Upper lobe of right lung (tissue), 1 donor: ENCODE measurements around the gene HCRT. TPM values are rescaled to one million over a fixed set of nuclear protein-coding genes. Genes with fewer than 3 reads are reported as not detected.
A peak's percentile ranks its signal among the peaks of the same experiment; 100 is the strongest.
"Not testable (repeated sequence)": the region's sequence is repeated elsewhere in the genome, so short reads cannot be mapped to it uniquely, and the experiment has no call there.

Experiments used
- ATAC-seq: fragments of 200-7000 bp; cut with Tn5 transposase; one replicate; pipeline ENCODE4 v1.9.1; 2020; ENCODE audit warnings: mild to moderate bottlenecking, moderate library complexity
- DNase-seq: peaks from one replicate; pipeline ENCODE4 v3.0.0-alpha.2; 2020
- H3K27ac ChIP-seq: fragments of 200-600 bp; one replicate; pipeline ENCODE4 v1.8.0; 2022
- H3K27me3 ChIP-seq: fragments of 200-600 bp; one replicate; pipeline ENCODE4 v1.8.0; 2022; ENCODE audit warnings: mild to moderate bottlenecking
- H3K36me3 ChIP-seq: fragments of 200-600 bp; one replicate; pipeline ENCODE4 v1.8.0; 2022
- H3K4me1 ChIP-seq: fragments of 200-600 bp; one replicate; pipeline ENCODE4 v1.8.0; 2022
- H3K4me3 ChIP-seq: fragments of 200-600 bp; one replicate; pipeline ENCODE4 v1.8.0; 2022; ENCODE audit warnings: mild to moderate bottlenecking
- H3K9me3 ChIP-seq: fragments of 200-600 bp; one replicate; pipeline ENCODE4 v1.8.0; 2022
- intact Hi-C: fragments of 100-400 bp; cut with DNase I; formaldehyde crosslinking; loops from one replicate; pipeline ENCODE4 v1.11.0; 2022
- total RNA-seq: library from RNA; stranded (reverse); fragmentation: NEBNext Ultra II Directional; extraction: Animal tissue kit (Norgen Biotek cat#: 25700); gene quantifications from one replicate; pipeline ENCODE4 v1.2.1, GENCODE V29; 2021
- TF ChIP-seq, protein P1 (sequence below): fragments of 200-600 bp; IDR thresholded peaks from one replicate; pipeline ENCODE4 v1.8.0; 2022; ENCODE audit warnings: antibody characterized with exemption
- donor health status: DM: no; HTN: yes; CAD: no; lungs with severe emphysema.

Gene HCRT
- total RNA-seq, 1 donor from 2014 or later: not detected

DNA sequence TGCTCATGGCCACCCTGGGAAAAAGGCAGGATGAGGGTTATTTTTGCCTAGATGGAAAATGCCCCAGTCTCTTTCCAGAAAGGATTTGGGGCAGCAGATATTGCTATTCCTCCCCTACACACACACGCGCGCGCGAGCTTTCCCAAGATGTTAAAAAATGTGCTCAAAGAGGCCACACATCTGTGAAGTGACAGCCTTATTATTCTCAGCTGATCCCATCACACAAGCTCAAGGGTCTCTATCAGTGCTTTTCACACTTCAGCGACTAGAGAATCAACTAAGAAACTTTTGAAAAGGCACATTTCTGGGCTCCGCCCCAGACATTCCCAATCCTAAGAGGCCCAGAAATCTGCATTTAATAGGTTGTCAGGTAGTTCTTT, 24.7 kb downstream of the HCRT start:
- H3K4me1 ChIP-seq: peaks cover 2% of the 10 kb centered on the region
- intact Hi-C loops: no loop called here
- H3K9me3 ChIP-seq: no peaks in the 10 kb centered on the region
- TF ChIP-seq, protein P1, sequence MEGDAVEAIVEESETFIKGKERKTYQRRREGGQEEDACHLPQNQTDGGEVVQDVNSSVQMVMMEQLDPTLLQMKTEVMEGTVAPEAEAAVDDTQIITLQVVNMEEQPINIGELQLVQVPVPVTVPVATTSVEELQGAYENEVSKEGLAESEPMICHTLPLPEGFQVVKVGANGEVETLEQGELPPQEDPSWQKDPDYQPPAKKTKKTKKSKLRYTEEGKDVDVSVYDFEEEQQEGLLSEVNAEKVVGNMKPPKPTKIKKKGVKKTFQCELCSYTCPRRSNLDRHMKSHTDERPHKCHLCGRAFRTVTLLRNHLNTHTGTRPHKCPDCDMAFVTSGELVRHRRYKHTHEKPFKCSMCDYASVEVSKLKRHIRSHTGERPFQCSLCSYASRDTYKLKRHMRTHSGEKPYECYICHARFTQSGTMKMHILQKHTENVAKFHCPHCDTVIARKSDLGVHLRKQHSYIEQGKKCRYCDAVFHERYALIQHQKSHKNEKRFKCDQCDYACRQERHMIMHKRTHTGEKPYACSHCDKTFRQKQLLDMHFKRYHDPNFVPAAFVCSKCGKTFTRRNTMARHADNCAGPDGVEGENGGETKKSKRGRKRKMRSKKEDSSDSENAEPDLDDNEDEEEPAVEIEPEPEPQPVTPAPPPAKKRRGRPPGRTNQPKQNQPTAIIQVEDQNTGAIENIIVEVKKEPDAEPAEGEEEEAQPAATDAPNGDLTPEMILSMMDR: no peak
- no peaks in the 10 kb centered on the region for H3K36me3 ChIP-seq
- DNase-seq (no peak), ATAC-seq (no peak)
- H3K27ac ChIP-seq: no peak overlapping the region
- no peak overlapping the region for H3K4me3 ChIP-seq
- H3K27me3 ChIP-seq: no peaks in the 10 kb centered on the region

DNA sequence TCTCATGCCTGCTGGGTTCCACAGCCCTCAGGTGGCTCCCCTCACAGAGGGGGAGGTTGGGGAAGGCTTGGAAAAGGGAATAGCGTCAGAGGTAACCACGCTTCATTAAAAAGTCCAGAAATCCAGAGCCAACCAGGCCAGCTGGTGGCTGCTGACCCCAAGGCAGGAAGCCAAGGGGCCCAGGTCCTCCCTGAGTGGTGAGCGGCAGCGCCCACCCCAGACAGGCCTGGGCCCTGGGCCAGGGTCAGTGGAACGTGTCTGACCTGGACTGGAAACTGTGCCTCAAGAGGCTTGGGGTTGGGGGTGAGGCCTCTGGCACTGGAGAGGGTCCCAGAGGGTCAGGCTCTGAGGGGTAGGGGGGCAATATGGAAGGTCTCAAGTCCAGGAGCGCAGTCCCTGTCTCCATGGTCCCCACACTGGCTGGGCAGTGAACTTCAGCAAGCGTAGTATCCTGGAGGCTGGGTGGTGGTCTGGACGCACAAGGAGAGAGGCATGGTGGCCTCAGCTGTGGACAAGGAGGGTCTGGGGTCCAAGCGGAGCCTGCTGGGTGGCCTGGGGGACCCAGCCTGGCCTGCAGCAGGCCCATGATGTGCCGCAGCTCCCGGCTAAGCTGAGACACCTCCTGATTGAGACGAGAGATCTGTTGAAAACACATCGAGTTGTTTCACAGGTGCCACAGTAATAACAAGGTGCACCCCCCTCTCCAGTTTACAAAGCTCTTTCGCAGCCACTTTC, 25.3 kb downstream of the HCRT start:
- Histone ChIP-seq H3K27ac (no peak overlapping the region), H3K36me3 (no peaks in the 10 kb centered on the region), H3K27me3 (no peaks in the 10 kb centered on the region), H3K9me3 (no peaks in the 10 kb centered on the region), H3K4me3 (no peak overlapping the region), H3K4me1 (peaks cover 4% of the 10 kb centered on the region)
- DNase-seq: no peak
- intact Hi-C loops: no loop called here
- no peak for ATAC-seq
- TF ChIP-seq, protein P1: no peak

GRCh38 chr17:42155614-42156045, 29.6 kb downstream of the HCRT start:
- Histone ChIP-seq H3K36me3 (peaks cover 12% of the 10 kb centered on the region), H3K27me3 (no peaks in the 10 kb centered on the region), H3K27ac (peak overlapping the region; percentile 80), H3K9me3 (no peaks in the 10 kb centered on the region), H3K4me1 (peaks cover 18% of the 10 kb centered on the region), H3K4me3 (peak overlapping the region; percentile 71)
- intact Hi-C loops: no loop called here
- DNase-seq: no peak
- TF ChIP-seq, protein P1: no peak
- ATAC-seq: no peak

DNA sequence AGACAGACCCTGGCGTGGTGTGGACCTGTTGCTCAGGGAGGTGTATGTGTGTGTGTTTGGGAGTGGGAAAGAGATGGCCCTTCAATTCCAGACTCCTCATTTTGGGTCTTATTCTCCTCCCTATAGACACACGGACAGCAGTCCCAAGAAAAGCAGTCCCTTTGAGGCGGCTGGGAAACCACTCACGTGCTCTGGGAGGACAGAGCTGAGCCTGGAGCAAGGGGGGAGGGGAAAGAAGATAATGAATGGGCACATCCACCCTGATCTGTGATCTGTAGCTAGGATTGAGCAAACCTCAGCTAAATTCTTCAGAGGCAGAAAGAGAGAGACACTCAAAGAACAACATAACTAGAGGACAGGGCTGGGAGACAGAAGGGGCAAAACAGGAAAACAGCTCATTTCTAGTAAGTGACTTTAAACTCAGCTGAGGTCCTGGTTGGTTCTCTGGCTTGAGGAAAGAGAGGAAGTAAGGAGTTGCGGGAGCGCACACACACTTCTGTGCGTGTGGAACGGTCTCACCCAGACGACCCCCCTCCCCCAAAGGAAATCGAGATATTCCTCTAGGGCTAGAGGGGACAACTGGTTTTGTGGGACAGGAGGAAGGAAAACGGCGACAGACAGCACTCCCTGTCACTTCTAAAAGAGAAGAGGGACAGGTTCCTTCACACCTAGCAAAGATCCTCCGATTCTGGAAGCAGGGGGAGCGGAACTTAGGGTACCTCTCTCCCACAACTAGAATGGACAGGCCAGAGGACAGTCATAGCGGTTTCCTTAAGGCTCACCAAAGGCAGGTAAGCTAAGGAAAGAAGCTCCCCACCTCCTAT, 31.1 kb downstream of the HCRT start:
- no peak for DNase-seq
- Histone ChIP-seq H3K36me3 (peaks cover 14% of the 10 kb centered on the region), H3K9me3 (no peaks in the 10 kb centered on the region), H3K27ac (peak overlapping the region; percentile 80), H3K4me3 (peak overlapping the region; percentile 71), H3K4me1 (peaks cover 18% of the 10 kb centered on the region), H3K27me3 (no peaks in the 10 kb centered on the region)
- intact Hi-C loops: no loop called here
- ATAC-seq: no peak
- TF ChIP-seq, protein P1: no peak

DNA sequence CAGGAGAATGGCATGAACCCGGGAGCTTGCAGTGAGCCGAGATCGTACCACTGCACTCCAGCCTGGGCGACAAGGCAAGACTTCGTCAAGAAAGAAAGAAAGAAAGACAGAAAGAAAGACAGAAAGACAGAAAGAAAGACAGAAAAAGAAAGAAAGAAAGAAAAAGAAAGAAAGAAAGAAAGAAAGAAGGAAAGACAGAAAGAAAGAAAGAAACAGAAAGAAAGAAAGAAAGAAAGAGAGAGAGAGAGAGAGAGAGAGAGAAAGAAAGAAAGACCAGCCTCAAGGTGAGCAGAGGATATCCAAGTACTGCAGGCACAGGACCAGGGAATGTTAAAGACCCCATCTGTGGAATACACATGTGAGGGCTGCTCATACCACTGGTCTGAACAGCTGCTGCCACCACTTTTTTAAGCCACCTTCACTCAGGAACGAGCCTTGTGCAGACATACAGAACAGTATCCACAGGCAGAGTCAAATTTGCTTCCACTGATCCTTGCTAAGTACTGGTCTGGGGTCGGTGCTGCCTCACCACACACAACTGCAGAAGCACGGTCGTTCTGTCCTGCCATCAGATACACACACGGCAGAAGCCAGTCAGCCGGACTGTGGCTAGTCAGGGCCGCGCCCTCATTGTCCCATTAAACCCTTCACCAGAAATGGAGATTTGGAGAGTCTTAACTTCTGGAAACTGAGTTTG, 38.2 kb downstream of the HCRT start:
- Histone ChIP-seq H3K9me3 (no peaks in the 10 kb centered on the region), H3K4me3 (no peak overlapping the region), H3K36me3 (peaks cover 56% of the 10 kb centered on the region), H3K27ac (no peak overlapping the region), H3K27me3 (no peaks in the 10 kb centered on the region), H3K4me1 (peaks cover 19% of the 10 kb centered on the region)
- DNase-seq (no peak), ATAC-seq (no peak)
- intact Hi-C loops: no loop called here
- TF ChIP-seq, protein P1: no peak

DNA sequence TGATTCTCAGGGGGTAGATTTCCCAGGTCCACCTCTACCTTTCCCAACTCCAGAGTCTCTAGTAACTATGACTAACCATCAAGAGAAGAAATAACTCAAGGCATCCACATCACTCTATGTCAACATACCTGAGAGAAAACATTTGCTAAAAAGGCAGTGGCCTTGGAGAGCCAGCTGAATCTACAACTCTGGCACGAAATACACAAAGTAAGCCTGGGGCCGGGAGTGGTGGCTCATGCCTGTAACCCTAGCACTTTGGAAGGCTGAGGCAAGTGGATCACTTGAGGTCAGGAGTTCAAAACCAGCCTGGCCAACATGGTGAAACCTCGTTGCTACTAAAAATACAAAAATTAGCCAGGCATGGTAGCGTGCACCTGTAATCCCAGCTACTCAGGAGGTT, 42.1 kb downstream of the HCRT start:
- H3K4me3 ChIP-seq, DNase-seq, H3K27me3 ChIP-seq, intact Hi-C loops, H3K9me3 ChIP-seq, H3K27ac ChIP-seq: not testable (repeated sequence)
- Histone ChIP-seq H3K4me1 (peaks cover 30% of the 10 kb centered on the region), H3K36me3 (peaks cover 57% of the 10 kb centered on the region)
- ATAC-seq: peak; percentile 33
